ENCODE measurements around the gene ADARB2. TPM values are rescaled to one million over a fixed set of nuclear protein-coding genes. Genes with fewer than 3 reads are reported as not detected.

Gene ADARB2
- total and polyA plus RNA-seq, 2 donors (not counting 1 experiment from before 2014, with no cell fraction given) = not detected

GRCh38 chr10:1206101-1206500, 531.2 kb downstream of the ADARB2 start:
- TF ChIP-seq EZH2 (IDR thresholded peaks at IDR 0.05; ENCODE audit: low read length, missing control alignments) (no peak), CTCF (conservative IDR thresholded peaks at IDR 0.05 in 1 of 2, IDR thresholded peaks at IDR 0.05 in 1 of 2; ENCODE audit: low read depth in 1 of 2, low read length in 2 of 2) (no peak)
- no peak overlapping the region for H3K4me3 ChIP-seq (replicated peaks in 1 of 4; ENCODE audit: control extremely low read depth in 1 of 4, insufficient read depth in 1 of 4, low read depth in 3 of 4, low read length in 4 of 4)
- H3K79me2 ChIP-seq (ENCODE audit: control insufficient read depth, insufficient read depth, low read length) = no peaks in the 10 kb centered on the region
- H3K9me3 ChIP-seq (ENCODE audit: control insufficient read depth, insufficient read depth, low read depth, low read length) = no peaks in the 10 kb centered on the region
- H3K9ac ChIP-seq (ENCODE audit: insufficient read depth, low read length) = no peak overlapping the region
- H3K4me1 ChIP-seq (ENCODE audit: control insufficient read depth, extremely low read depth, insufficient read depth, low read length) = no peaks in the 10 kb centered on the region
- no peaks in the 10 kb centered on the region for H4K20me1 ChIP-seq (ENCODE audit: control insufficient read depth, extremely low read depth, insufficient read depth, low read length)
- no peak overlapping the region for H3K4me2 ChIP-seq (ENCODE audit: extremely low read depth, insufficient read depth, low read length)
- H3K27me3 ChIP-seq (ENCODE audit: control insufficient read depth, insufficient read depth, low read length) = no peaks in the 10 kb centered on the region
- H3K27ac ChIP-seq (ENCODE audit: insufficient read depth, low read length) = no peak overlapping the region
- H2AFZ ChIP-seq (ENCODE audit: low read length) = no peak overlapping the region
- no peaks in the 10 kb centered on the region for H3K36me3 ChIP-seq (ENCODE audit: control insufficient read depth, insufficient read depth, low read length)
- DNase-seq (ENCODE audit: low read depth in 2 of 2) = no peak

GRCh38 chr10:1205450-1206030, 531.8 kb downstream of the ADARB2 start:
- no peak for DNase-seq (ENCODE audit: low read depth in 2 of 2)
- H3K27me3 ChIP-seq (ENCODE audit: control insufficient read depth, insufficient read depth, low read length) = no peaks in the 10 kb centered on the region
- no peak overlapping the region for H3K27ac ChIP-seq (ENCODE audit: insufficient read depth, low read length)
- H2AFZ ChIP-seq (ENCODE audit: low read length) = no peak overlapping the region
- no peak overlapping the region for H3K4me3 ChIP-seq (replicated peaks in 1 of 4; ENCODE audit: control extremely low read depth in 1 of 4, insufficient read depth in 1 of 4, low read depth in 3 of 4, low read length in 4 of 4)
- no peak for TF ChIP-seq CTCF (conservative IDR thresholded peaks at IDR 0.05 in 1 of 2, IDR thresholded peaks at IDR 0.05 in 1 of 2; ENCODE audit: low read depth in 1 of 2, low read length in 2 of 2)
- TF ChIP-seq EZH2 (IDR thresholded peaks at IDR 0.05; ENCODE audit: low read length, missing control alignments) = no peak
- no peaks in the 10 kb centered on the region for H3K4me1 ChIP-seq (ENCODE audit: control insufficient read depth, extremely low read depth, insufficient read depth, low read length)
- no peak overlapping the region for H3K9ac ChIP-seq (ENCODE audit: insufficient read depth, low read length)
- no peaks in the 10 kb centered on the region for H3K9me3 ChIP-seq (ENCODE audit: control insufficient read depth, insufficient read depth, low read depth, low read length)
- no peaks in the 10 kb centered on the region for H4K20me1 ChIP-seq (ENCODE audit: control insufficient read depth, extremely low read depth, insufficient read depth, low read length)
- H3K79me2 ChIP-seq (ENCODE audit: control insufficient read depth, insufficient read depth, low read length) = no peaks in the 10 kb centered on the region
- H3K4me2 ChIP-seq (ENCODE audit: extremely low read depth, insufficient read depth, low read length) = no peak overlapping the region
- H3K36me3 ChIP-seq (ENCODE audit: control insufficient read depth, insufficient read depth, low read length) = no peaks in the 10 kb centered on the region

- H3K4me2 ChIP-seq (ENCODE audit: extremely low read depth, insufficient read depth, low read length) = no peak overlapping the region
- no peaks in the 10 kb centered on the region for H3K27me3 ChIP-seq (ENCODE audit: control insufficient read depth, insufficient read depth, low read length)
- H3K4me1 ChIP-seq (ENCODE audit: control insufficient read depth, extremely low read depth, insufficient read depth, low read length) = no peaks in the 10 kb centered on the region
- no peaks in the 10 kb centered on the region for H3K79me2 ChIP-seq (ENCODE audit: control insufficient read depth, insufficient read depth, low read length)
- H3K4me3 ChIP-seq (replicated peaks in 1 of 4; ENCODE audit: control extremely low read depth in 1 of 4, insufficient read depth in 1 of 4, low read depth in 3 of 4, low read length in 4 of 4) = no peak overlapping the region
- H3K9ac ChIP-seq (ENCODE audit: insufficient read depth, low read length) = no peak overlapping the region
- no peaks in the 10 kb centered on the region for H3K9me3 ChIP-seq (ENCODE audit: control insufficient read depth, insufficient read depth, low read depth, low read length)
- H3K27ac ChIP-seq (ENCODE audit: insufficient read depth, low read length) = no peak overlapping the region
- TF ChIP-seq CTCF (conservative IDR thresholded peaks at IDR 0.05 in 1 of 2, IDR thresholded peaks at IDR 0.05 in 1 of 2; ENCODE audit: low read depth in 1 of 2, low read length in 2 of 2) (no peak), EZH2 (IDR thresholded peaks at IDR 0.05; ENCODE audit: low read length, missing control alignments) (no peak)
- H2AFZ ChIP-seq (ENCODE audit: low read length) = no peak overlapping the region
- no peaks in the 10 kb centered on the region for H4K20me1 ChIP-seq (ENCODE audit: control insufficient read depth, extremely low read depth, insufficient read depth, low read length)
- DNase-seq (ENCODE audit: low read depth in 2 of 2) = no peak
- no peaks in the 10 kb centered on the region for H3K36me3 ChIP-seq (ENCODE audit: control insufficient read depth, insufficient read depth, low read length)
These were observed 532.6 kb downstream of the ADARB2 start for GRCh38 chr10:1204434-1205326.
